Measurements from ENCODE around the gene WDR18.

The WDR18 gene

DNA sequence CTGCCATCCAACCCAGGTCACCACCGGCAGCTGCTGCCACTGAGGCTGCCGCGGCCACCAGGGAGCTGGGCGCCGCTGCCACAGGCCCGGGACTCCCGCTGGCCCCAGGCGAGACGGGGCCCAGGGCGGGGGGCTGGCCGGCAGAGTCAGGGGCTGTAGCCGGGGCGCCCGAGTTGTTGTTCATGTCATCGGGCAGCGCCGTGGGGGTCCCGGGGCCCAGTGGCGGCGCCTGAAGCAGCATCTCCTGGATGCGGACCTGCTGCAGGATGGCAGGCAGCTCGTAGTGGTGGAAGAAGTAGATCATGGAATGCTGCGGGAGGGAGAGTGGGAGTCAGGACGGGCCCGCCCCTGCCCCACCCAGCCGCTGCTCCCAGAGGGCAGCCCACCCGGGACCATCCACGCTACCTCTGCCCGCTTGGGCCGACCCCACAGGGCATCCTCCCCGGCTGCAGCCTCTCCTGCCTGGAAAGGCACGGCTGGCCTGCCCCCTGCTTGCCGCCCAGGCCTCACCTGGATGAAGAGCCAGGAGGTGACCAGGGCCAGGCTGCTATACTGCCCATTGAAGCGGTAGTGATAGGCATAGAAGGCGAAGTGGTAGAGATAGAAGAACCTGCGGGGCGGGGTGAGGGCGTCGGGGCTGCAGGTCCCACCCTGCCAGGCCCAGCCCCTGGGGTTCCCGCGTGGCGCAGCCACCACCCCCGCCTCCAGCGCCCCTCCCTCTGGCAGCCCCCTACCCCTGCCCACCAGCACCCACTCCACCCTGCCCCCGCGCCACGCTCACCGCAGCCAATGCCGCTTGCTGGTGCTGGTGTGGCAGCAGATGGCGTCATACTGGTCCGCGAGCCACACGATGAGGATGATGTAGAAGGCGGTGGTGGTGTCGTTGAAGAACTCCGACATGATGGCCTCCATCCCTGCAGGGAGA, 26.7 kb downstream of the WDR18 start:
- H3K9me3 ChIP-seq (ENCODE audit: control insufficient read depth, low read length) = no peaks in the 10 kb centered on the region
- no peaks in the 10 kb centered on the region for H3K27me3 ChIP-seq (ENCODE audit: control insufficient read depth, insufficient read depth, low read length)
- H3K4me1 ChIP-seq (ENCODE audit: control insufficient read depth, insufficient read depth, low read length) = peaks cover 6% of the 10 kb centered on the region
- peaks cover 4% of the 10 kb centered on the region for H3K36me3 ChIP-seq (ENCODE audit: control insufficient read depth, insufficient read depth, low read length)
- H3K9ac ChIP-seq (ENCODE audit: low read length) = no peak overlapping the region
- H3K4me3 ChIP-seq (ENCODE audit: low read length) = no peak overlapping the region

DNA sequence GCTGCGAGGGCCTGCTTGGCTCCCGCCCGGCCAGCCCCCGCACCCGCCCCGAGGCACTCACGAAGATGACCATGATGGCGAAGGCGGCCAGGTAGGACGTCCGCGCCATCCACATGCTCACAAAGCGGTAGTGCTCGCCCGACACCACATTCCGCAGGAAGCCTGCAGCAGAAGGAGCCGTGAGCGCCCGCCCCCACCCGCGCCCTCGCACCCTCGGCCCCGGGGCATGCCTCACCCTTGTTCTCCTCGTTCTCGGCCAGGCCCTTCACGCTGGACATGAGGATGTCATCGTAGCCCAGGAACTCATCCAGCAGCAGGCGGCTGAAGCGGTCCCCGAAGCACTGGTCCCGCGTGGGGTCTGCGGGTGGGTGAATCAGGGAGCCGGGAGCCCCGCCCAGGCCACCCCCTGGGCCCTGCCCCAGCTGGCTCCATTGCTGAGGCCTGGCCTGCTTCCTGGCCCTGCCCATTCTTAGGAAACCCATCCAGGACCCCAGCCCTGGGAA, 27.7 kb downstream of the WDR18 start:
- Histone ChIP-seq H3K4me3 (ENCODE audit: low read length) (no peak overlapping the region), H3K9me3 (ENCODE audit: control insufficient read depth, low read length) (no peaks in the 10 kb centered on the region), H3K27me3 (ENCODE audit: control insufficient read depth, insufficient read depth, low read length) (no peaks in the 10 kb centered on the region), H3K4me1 (ENCODE audit: control insufficient read depth, insufficient read depth, low read length) (peaks cover 16% of the 10 kb centered on the region), H3K36me3 (ENCODE audit: control insufficient read depth, insufficient read depth, low read length) (peaks cover 4% of the 10 kb centered on the region), H3K9ac (ENCODE audit: low read length) (no peak overlapping the region)

DNA sequence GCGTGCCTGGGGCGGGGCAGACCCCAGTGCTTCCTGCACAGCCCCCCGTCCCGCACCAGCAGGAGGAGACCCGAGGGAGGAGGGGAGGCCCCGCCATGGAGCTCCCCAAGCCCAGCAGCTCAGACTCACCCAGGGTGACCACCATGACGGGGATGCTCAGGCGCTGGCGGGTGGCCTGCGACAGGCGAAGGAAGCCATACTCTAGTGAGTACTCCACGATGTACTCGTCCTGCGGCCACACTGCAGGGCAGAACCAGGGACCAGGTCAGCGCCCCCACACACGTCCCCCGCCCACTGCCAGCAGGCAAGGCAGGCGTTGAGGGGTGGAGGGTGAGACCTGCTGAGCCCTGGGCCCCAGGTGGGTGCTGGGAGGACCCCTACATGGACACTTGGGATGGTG, 28.2 kb downstream of the WDR18 start:
- H3K36me3 ChIP-seq (ENCODE audit: control insufficient read depth, insufficient read depth, low read length) = peaks cover 4% of the 10 kb centered on the region
- H3K9ac ChIP-seq (ENCODE audit: low read length) = no peak overlapping the region
- H3K9me3 ChIP-seq (ENCODE audit: control insufficient read depth, low read length) = no peaks in the 10 kb centered on the region
- no peak overlapping the region for H3K4me3 ChIP-seq (ENCODE audit: low read length)
- H3K27me3 ChIP-seq (ENCODE audit: control insufficient read depth, insufficient read depth, low read length) = no peaks in the 10 kb centered on the region
- peaks cover 21% of the 10 kb centered on the region for H3K4me1 ChIP-seq (ENCODE audit: control insufficient read depth, insufficient read depth, low read length)

DNA sequence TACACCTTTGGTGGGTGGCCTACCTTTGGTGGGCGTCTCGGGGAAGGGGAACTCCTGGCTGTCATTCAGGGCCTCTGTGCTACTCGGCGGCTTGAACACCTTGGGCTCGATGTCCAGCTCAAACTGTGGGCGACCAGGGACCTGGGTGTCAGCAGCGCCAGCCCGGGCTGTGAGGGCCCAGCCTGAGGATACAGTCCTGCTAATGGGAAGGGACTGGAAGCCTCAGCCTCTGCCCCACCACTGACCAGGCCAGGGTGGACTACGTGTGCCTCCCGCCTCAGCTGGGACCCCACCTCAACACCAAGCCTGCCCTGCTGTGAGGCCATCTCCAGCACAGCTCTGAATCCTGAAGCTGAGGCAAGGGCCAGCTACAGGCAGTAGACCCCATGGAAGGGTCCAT, 29.1 kb downstream of the WDR18 start:
- Histone ChIP-seq H3K4me3 (ENCODE audit: low read length) (no peak overlapping the region), H3K36me3 (ENCODE audit: control insufficient read depth, insufficient read depth, low read length) (peaks cover 4% of the 10 kb centered on the region), H3K4me1 (ENCODE audit: control insufficient read depth, insufficient read depth, low read length) (peaks cover 29% of the 10 kb centered on the region), H3K9me3 (ENCODE audit: control insufficient read depth, low read length) (no peaks in the 10 kb centered on the region), H3K9ac (ENCODE audit: low read length) (no peak overlapping the region), H3K27me3 (ENCODE audit: control insufficient read depth, insufficient read depth, low read length) (no peaks in the 10 kb centered on the region)

DNA sequence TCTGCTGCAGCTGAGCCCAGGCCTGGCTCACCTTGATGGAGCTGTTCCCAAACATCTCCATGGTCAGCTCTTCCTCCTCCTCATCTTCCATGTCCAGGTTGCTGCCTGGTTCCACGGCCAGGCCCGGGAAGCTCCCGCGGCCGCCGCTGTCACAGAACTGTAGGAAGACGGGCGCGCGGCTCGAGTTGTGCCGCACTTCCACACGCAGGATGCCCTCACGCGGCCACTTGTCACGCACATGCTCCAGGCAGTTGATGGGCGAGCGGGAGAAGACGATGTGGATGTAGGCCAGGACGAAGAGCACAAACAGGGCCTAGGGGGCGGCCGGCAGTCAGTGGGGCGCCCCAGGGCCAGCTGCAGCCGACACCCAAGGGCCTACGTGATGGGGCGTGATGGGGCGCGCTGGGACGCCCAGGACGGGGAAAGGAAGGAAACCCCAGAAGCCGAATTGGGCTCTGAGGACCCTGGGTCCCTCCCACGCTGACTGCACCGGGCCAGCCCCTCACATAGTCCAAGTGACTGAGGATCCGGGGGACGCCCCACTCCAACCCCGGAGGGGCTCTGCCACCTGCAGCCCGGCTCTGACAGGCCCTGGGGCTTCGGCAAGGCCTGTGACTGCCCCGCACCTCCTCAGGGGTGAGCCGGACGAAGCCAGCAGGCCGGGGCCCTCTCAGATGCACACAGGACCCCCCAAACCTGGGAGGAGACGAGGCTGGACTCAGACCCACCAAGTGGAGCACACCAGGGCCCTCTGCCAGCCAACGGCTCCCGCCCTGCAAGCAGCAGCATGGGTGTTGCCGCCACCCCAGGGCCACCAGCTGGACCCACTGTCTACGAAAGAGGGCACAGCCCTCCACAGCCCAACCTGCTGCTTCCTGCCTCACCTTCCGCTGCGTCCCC, 30.3 kb downstream of the WDR18 start:
- no peak overlapping the region for H3K4me3 ChIP-seq (ENCODE audit: low read length)
- no peak overlapping the region for H3K9ac ChIP-seq (ENCODE audit: low read length)
- H3K4me1 ChIP-seq (ENCODE audit: control insufficient read depth, insufficient read depth, low read length) = peaks cover 41% of the 10 kb centered on the region
- H3K27me3 ChIP-seq (ENCODE audit: control insufficient read depth, insufficient read depth, low read length) = no peaks in the 10 kb centered on the region
- H3K9me3 ChIP-seq (ENCODE audit: control insufficient read depth, low read length) = no peaks in the 10 kb centered on the region
- H3K36me3 ChIP-seq (ENCODE audit: control insufficient read depth, insufficient read depth, low read length) = peaks cover 4% of the 10 kb centered on the region

DNA sequence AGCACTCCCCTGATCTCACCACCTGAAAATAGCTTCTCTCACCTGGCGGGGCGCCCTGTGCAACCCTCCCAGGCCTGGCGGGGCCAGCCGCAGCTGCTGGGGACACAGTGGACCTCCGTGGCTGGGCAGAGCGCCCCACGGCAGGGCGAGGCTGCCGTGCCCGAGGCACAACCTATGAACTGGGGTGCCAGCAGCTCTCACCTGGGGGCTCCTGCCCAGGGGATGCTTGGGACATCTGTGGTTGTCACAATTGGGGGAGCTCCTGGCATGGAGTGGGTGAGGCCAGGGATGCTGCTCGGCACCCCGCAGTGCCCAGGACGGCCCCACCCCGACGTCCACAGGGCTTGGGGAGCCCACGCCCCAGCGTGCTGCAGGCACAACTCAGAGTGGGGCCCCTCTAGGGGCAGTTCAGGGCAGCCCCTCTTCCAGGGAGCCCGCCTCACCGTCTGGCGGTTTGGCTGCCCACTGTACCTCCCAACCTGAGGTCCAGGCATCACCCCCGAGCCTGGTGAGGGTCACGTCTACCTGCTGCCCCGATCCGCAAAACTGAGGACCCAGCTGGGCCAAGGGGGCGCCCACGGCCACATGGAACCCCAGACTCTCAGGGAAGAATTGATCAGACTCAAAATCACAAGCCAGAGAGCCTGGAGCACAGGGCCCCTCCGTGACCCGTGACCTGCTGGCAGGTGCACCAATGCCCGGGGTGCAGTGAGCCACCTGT, 31.1 kb downstream of the WDR18 start:
- Histone ChIP-seq H3K9me3 (ENCODE audit: control insufficient read depth, low read length) (no peaks in the 10 kb centered on the region), H3K36me3 (ENCODE audit: control insufficient read depth, insufficient read depth, low read length) (peaks cover 4% of the 10 kb centered on the region), H3K9ac (ENCODE audit: low read length) (no peak overlapping the region), H3K4me3 (ENCODE audit: low read length) (no peak overlapping the region), H3K27me3 (ENCODE audit: control insufficient read depth, insufficient read depth, low read length) (no peaks in the 10 kb centered on the region), H3K4me1 (ENCODE audit: control insufficient read depth, insufficient read depth, low read length) (peaks cover 49% of the 10 kb centered on the region)

DNA sequence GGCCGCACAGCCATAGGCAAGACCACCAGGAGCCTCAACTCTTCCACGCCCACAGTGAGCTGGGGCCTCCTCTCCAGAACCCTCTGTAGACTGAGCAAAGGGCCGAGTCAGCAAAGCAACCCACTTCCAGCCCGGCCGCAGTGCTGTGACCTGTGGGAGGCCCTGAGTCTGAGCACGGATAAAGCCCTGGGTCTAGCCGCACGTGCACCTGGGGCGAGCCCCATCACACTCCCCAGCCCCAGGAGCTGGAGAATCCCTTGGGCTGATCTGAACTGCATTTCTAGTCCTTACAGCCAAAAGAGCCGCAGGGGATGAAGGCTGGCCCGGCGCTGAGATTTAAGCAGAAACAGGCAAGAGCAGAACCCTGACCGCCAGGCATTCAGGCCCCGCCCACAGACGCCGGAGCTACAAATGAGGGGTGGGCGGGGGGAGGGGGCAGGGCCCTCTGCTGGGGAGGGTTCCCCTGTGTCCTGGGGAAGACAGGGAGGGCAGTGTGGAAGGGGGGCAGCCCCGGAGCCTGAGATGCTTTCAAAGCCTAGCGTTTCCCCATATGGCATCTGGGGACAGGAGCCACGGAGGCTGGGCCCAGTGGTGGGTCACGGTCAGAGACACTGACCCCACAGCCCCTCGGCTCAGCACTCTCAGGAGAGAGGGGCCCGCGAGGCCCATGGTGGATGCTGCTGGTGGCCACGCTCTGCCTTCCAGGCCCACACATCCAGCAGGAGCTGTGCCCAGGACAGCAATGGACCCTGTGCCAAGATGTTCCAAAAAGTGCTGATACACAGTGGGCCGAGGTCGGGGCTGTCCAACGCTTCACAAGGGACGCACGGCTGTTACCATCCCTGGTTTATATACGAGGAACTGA, 31.9 kb downstream of the WDR18 start:
- H3K4me3 ChIP-seq (ENCODE audit: low read length) = no peak overlapping the region
- peaks cover 4% of the 10 kb centered on the region for H3K36me3 ChIP-seq (ENCODE audit: control insufficient read depth, insufficient read depth, low read length)
- peaks cover 49% of the 10 kb centered on the region for H3K4me1 ChIP-seq (ENCODE audit: control insufficient read depth, insufficient read depth, low read length)
- H3K9me3 ChIP-seq (ENCODE audit: control insufficient read depth, low read length) = no peaks in the 10 kb centered on the region
- H3K9ac ChIP-seq (ENCODE audit: low read length) = peak overlapping the region; percentile 55
- H3K27me3 ChIP-seq (ENCODE audit: control insufficient read depth, insufficient read depth, low read length) = no peaks in the 10 kb centered on the region

DNA sequence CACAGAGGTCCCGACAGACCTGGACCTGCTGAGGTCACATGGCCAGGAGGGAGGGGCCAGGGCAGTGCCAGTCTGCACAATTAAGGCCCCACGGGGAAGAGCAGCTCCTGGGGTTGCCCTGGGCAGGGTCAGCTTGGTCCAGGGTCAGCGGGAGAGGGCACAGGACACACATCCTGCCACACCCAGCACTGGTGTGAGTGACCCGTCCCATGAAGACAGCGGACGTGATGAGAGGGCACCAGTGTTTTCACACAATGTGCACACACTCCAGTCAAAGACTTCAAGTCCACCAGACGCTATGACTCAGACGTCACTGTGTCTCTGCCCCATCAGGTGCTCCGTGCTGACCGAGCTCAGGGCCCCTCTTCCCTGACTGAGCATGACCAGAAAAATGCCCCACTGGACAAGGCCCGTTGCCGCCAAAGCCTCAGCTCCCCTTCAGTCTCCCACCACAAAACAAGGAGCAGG, 32.5 kb downstream of the WDR18 start:
- Histone ChIP-seq H3K9ac (ENCODE audit: low read length) (peak overlapping the region; percentile 55), H3K9me3 (ENCODE audit: control insufficient read depth, low read length) (no peaks in the 10 kb centered on the region), H3K36me3 (ENCODE audit: control insufficient read depth, insufficient read depth, low read length) (peaks cover 4% of the 10 kb centered on the region), H3K27me3 (ENCODE audit: control insufficient read depth, insufficient read depth, low read length) (no peaks in the 10 kb centered on the region), H3K4me1 (ENCODE audit: control insufficient read depth, insufficient read depth, low read length) (peaks cover 55% of the 10 kb centered on the region), H3K4me3 (ENCODE audit: low read length) (peak overlapping the region; percentile 8)

DNA sequence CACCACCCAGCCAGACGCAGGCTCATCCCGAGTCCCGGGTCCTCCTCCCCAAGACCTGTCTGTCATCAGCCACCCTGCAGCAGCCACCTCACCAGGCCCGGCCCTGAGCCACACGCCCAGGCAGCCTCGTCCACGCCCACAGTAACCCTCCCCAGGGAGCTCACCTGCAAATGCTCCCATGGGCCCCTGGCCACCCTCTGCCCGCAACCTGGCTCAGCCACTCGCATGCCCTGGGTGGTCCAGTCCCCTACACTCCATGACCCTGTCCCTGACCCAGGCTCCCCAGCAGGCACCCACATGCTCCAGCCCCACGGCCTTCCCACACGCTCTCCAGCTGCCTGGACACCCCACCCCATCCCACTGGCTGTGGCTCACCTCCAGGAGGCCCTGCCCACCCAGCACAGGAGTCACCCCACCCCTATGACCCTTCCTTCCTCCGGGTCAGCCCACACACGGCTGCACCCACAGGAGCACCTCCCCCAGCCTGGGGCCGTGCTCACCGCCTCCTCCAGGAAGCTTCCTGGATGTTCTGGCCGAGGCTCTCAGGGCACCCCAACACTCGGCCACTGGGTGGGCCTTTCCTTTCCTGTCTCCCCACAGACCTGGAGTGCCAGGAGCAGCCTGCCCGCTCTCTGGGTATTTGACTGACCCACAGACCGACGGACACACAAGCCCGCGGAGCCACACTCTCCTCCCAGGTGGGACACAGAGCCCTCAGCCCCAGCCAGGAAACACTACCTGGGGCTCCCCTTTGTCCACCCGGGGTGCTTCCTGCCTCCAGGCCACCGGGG, 33.2 kb downstream of the WDR18 start:
- H3K9ac ChIP-seq (ENCODE audit: low read length) = peak overlapping the region; percentile 55
- H3K9me3 ChIP-seq (ENCODE audit: control insufficient read depth, low read length) = no peaks in the 10 kb centered on the region
- peaks cover 4% of the 10 kb centered on the region for H3K36me3 ChIP-seq (ENCODE audit: control insufficient read depth, insufficient read depth, low read length)
- H3K4me3 ChIP-seq (ENCODE audit: low read length) = peak overlapping the region; percentile 8
- H3K4me1 ChIP-seq (ENCODE audit: control insufficient read depth, insufficient read depth, low read length) = peaks cover 57% of the 10 kb centered on the region
- no peaks in the 10 kb centered on the region for H3K27me3 ChIP-seq (ENCODE audit: control insufficient read depth, insufficient read depth, low read length)

DNA sequence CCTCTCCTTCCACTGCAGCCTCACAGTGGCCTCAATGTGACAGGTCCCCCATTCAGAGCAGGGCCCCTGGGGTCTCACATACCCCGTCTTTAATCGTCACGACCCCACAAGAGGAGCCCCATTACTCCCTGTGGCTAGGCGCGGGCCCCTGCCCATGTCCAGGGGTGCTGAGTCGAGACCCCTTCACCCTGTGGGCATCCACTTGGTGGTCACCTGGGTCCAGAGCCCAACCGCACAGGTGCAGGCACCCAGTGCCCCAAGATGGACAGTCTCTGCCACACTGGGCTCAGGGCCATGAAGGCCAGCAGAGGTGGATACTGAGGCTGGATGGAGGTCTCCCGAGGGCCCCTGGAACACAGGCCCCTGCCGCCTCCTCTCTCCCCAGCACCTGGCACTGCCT, 33.8 kb downstream of the WDR18 start:
- H3K9ac ChIP-seq (ENCODE audit: low read length) = peak overlapping the region; percentile 55
- no peak overlapping the region for H3K4me3 ChIP-seq (ENCODE audit: low read length)
- H3K36me3 ChIP-seq (ENCODE audit: control insufficient read depth, insufficient read depth, low read length) = peaks cover 4% of the 10 kb centered on the region
- H3K9me3 ChIP-seq (ENCODE audit: control insufficient read depth, low read length) = no peaks in the 10 kb centered on the region
- no peaks in the 10 kb centered on the region for H3K27me3 ChIP-seq (ENCODE audit: control insufficient read depth, insufficient read depth, low read length)
- H3K4me1 ChIP-seq (ENCODE audit: control insufficient read depth, insufficient read depth, low read length) = peaks cover 57% of the 10 kb centered on the region
